ENCODE results near the gene DVL1. TPM values are rescaled to one million over a fixed set of nuclear protein-coding genes. Genes with fewer than 3 reads are reported as not detected.

The DVL1 gene
- total RNA-seq, 1 donor from 2014 or later, result 92.9 TPM

GRCh38 chr1:1292851-1293250, 56.4 kb downstream of the DVL1 start:
- Mint-ChIP-seq H3K27me3 (ENCODE audit: unreplicated experiment) (no peaks in the 10 kb centered on the region), H3K4me3 (ENCODE audit: unreplicated experiment) (no peak overlapping the region), H3K36me3 (ENCODE audit: unreplicated experiment) (no peaks in the 10 kb centered on the region), H3K27ac (ENCODE audit: unreplicated experiment) (no peak overlapping the region), H3K4me1 (ENCODE audit: unreplicated experiment) (peaks cover 4% of the 10 kb centered on the region), H3K9me3 (ENCODE audit: unreplicated experiment) (no peaks in the 10 kb centered on the region)
- TF ChIP-seq, protein P1, sequence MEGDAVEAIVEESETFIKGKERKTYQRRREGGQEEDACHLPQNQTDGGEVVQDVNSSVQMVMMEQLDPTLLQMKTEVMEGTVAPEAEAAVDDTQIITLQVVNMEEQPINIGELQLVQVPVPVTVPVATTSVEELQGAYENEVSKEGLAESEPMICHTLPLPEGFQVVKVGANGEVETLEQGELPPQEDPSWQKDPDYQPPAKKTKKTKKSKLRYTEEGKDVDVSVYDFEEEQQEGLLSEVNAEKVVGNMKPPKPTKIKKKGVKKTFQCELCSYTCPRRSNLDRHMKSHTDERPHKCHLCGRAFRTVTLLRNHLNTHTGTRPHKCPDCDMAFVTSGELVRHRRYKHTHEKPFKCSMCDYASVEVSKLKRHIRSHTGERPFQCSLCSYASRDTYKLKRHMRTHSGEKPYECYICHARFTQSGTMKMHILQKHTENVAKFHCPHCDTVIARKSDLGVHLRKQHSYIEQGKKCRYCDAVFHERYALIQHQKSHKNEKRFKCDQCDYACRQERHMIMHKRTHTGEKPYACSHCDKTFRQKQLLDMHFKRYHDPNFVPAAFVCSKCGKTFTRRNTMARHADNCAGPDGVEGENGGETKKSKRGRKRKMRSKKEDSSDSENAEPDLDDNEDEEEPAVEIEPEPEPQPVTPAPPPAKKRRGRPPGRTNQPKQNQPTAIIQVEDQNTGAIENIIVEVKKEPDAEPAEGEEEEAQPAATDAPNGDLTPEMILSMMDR (IDR thresholded peaks at IDR 0.05), result no peak
- DNase-seq (ENCODE audit: extremely low spot score, unreplicated experiment), result no peak

DNA sequence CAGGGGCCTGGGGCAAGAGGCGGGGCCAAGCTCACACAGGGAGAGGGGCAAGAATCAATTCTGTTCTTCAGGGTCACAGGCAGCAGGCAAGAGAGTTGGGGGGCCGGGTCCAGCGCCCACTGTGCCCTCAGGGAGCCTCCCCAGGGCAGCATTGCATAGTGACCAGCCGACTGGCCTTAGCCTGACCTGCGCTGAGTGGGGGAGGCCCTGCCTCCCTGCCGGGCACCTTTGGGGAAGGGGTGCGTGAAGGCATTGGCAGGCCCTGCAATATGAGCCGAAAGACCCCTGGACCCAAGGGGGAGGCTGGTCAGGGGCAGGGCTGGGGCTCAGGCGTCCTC, 56.8 kb downstream of the DVL1 start:
- H3K27me3 Mint-ChIP-seq (ENCODE audit: unreplicated experiment), result no peaks in the 10 kb centered on the region

GRCh38 chr1:1291548-1292441, 57.4 kb downstream of the DVL1 start:
- no peak overlapping the region for H3K27ac Mint-ChIP-seq (ENCODE audit: unreplicated experiment)
- H3K27me3 Mint-ChIP-seq (ENCODE audit: unreplicated experiment), result no peaks in the 10 kb centered on the region
- no peak for DNase-seq (ENCODE audit: extremely low spot score, unreplicated experiment)

More for the DNA sequence above, 56.8 kb downstream of the DVL1 start:
- no peaks in the 10 kb centered on the region for H3K36me3 Mint-ChIP-seq (ENCODE audit: unreplicated experiment)
- H3K4me3 Mint-ChIP-seq (ENCODE audit: unreplicated experiment), result no peak overlapping the region
- H3K27ac Mint-ChIP-seq (ENCODE audit: unreplicated experiment), result no peak overlapping the region
- no peaks in the 10 kb centered on the region for H3K9me3 Mint-ChIP-seq (ENCODE audit: unreplicated experiment)
- H3K4me1 Mint-ChIP-seq (ENCODE audit: unreplicated experiment), result peaks cover 4% of the 10 kb centered on the region
- DNase-seq (ENCODE audit: extremely low spot score, unreplicated experiment), result no peak
- TF ChIP-seq, protein P1 (IDR thresholded peaks at IDR 0.05), result no peak

GRCh38 chr1:1291023-1291528, 58.1 kb downstream of the DVL1 start:
- no peak for DNase-seq (ENCODE audit: extremely low spot score, unreplicated experiment)
- H3K4me3 Mint-ChIP-seq (ENCODE audit: unreplicated experiment), result no peak overlapping the region
- TF ChIP-seq, protein P1 (IDR thresholded peaks at IDR 0.05), result no peak
- no peaks in the 10 kb centered on the region for H3K36me3 Mint-ChIP-seq (ENCODE audit: unreplicated experiment)
- H3K4me1 Mint-ChIP-seq (ENCODE audit: unreplicated experiment), result peaks cover 4% of the 10 kb centered on the region
- no peaks in the 10 kb centered on the region for H3K27me3 Mint-ChIP-seq (ENCODE audit: unreplicated experiment)
- H3K27ac Mint-ChIP-seq (ENCODE audit: unreplicated experiment), result no peak overlapping the region
- no peaks in the 10 kb centered on the region for H3K9me3 Mint-ChIP-seq (ENCODE audit: unreplicated experiment)

More at GRCh38 chr1:1291548-1292441, 57.4 kb downstream of the DVL1 start:
- peaks cover 4% of the 10 kb centered on the region for H3K4me1 Mint-ChIP-seq (ENCODE audit: unreplicated experiment)
- H3K9me3 Mint-ChIP-seq (ENCODE audit: unreplicated experiment), result no peaks in the 10 kb centered on the region
- TF ChIP-seq, protein P1 (IDR thresholded peaks at IDR 0.05), result peak; percentile 67
- no peaks in the 10 kb centered on the region for H3K36me3 Mint-ChIP-seq (ENCODE audit: unreplicated experiment)
- H3K4me3 Mint-ChIP-seq (ENCODE audit: unreplicated experiment), result no peak overlapping the region

DNA sequence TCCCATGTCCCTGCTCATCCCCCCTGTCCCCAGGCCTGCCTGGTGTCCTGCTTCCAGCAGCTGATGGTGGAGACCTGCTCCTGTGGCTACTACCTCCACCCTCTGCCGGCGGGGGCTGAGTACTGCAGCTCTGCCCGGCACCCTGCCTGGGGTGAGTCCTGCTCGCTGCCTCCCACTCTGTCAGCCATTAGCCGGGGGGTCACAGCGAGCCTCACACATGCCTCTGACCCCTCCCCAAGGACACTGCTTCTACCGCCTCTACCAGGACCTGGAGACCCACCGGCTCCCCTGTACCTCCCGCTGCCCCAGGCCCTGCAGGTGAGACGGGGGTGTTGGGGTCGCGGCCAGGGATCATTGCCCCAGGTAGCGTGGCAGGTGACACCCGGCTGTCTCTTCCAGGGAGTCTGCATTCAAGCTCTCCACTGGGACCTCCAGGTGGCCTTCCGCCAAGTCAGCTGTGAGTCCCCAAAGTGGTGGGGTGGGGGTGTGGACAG, 58.9 kb downstream of the DVL1 start:
- TF ChIP-seq, protein P1 (IDR thresholded peaks at IDR 0.05), result peak; percentile 58
- Mint-ChIP-seq H3K27ac (ENCODE audit: unreplicated experiment) (no peak overlapping the region), H3K36me3 (ENCODE audit: unreplicated experiment) (no peaks in the 10 kb centered on the region), H3K9me3 (ENCODE audit: unreplicated experiment) (no peaks in the 10 kb centered on the region), H3K4me3 (ENCODE audit: unreplicated experiment) (no peak overlapping the region), H3K27me3 (ENCODE audit: unreplicated experiment) (no peaks in the 10 kb centered on the region), H3K4me1 (ENCODE audit: unreplicated experiment) (peaks cover 4% of the 10 kb centered on the region)
- DNase-seq (ENCODE audit: extremely low spot score, unreplicated experiment), result no peak
